ENCODE measurements around the gene TCF7L1.

DNA sequence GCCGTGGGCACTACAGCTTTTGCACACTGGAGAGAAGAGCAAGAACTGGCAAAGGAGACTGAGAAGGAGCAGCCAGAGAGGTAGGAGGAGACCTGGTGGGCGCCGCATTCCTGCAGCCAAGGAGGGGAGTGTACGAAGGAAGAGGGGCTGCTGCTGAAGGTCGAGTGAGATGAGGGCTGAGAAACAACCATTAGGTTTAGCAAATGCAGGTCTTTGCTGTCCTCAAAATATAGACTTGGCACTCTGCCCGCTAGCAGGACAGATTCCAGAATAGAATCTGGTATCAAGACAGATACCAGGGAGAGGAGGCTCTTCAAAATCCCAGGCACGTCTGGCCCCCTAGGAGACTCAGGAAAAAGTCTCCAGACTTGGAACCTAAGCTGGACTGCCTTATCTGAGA is 111.6 kb downstream of the TCF7L1 start:
- TF ChIP-seq POLR2A (IDR thresholded peaks at IDR 0.05; ENCODE audit: low read length) = no peak
- TF ChIP-seq GATA1 (IDR thresholded peaks at IDR 0.05; ENCODE audit: low read depth, low read length) = no peak

All from erythroblast (primary cell).